Hematopoietic multipotent progenitor cell treated with erythropoietin and hydrocortisone succinate and interleukin-3 and kit ligand, for 4 days (in vitro differentiated cells): ENCODE data around the gene MET.
"Not testable (repeated sequence)": the region's sequence is repeated elsewhere in the genome, so short reads cannot be mapped to it uniquely, and the experiment has no call there.

Experiments used
- DNase-seq: peaks from one replicate; pipeline ENCODE4 v3.0.0-alpha.2; 2015

MET gene

DNA sequence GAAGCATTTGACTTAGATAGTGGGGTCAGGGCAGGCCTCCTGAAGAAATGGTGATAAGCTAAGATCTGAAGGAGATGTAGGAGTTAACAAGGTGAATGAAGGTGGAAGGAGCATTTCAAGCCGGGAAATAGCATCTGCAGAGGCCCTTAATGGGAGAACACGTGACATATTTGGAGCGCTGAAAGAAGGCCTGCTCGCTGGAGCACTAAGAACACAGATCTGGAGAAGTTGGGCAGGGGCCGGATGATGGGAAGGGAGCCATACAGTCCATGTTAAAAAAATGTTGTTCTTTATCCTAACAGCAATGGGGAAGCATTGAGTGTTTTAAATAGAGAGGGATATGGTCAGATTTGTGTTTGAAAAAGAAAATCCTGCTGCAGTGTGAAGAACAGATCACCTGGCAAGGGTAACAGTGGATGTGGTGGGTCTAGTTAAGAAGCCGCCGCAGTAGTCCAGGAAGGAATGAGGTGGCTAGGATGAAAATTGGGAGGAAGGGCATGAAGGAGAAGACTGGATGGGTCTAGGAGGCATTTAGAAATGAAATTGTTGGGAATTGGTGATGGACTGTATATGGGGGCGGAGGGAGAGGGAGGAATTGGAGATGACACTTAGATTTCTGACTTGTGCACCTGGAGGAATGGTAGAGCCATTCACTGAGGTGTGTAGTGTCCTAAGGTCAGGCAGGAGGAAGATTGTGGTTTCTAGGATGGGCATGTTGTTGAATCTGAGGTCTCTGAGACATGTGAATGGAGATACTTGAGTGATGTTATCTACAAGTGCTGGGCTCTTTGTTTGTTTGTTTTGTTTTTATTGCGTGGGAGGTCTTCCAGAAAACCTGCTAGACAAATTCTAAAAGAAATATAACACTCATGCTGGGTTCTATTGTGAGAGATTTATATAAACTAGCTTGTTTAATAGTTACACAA, 58.4 kb downstream of the MET start:
- DNase-seq: no peak

DNA sequence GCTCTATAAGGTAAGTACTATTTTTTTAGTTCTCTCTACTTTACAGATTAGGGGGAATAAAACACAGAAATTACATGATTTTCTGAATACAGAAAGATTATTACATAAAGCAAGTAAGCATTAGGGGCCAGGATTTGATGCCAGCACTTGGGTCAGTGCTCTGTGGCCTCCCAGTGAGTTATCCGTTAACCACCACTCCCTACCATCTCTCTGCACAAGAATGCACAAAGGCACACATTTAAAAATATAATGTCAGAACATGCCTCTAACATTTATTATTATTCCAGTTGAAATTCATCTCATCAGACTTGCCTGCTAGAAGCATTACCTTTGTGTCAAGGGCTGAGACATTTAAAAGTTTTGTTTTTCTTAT, 59.0 kb downstream of the MET start:
- DNase-seq: no peak

DNA sequence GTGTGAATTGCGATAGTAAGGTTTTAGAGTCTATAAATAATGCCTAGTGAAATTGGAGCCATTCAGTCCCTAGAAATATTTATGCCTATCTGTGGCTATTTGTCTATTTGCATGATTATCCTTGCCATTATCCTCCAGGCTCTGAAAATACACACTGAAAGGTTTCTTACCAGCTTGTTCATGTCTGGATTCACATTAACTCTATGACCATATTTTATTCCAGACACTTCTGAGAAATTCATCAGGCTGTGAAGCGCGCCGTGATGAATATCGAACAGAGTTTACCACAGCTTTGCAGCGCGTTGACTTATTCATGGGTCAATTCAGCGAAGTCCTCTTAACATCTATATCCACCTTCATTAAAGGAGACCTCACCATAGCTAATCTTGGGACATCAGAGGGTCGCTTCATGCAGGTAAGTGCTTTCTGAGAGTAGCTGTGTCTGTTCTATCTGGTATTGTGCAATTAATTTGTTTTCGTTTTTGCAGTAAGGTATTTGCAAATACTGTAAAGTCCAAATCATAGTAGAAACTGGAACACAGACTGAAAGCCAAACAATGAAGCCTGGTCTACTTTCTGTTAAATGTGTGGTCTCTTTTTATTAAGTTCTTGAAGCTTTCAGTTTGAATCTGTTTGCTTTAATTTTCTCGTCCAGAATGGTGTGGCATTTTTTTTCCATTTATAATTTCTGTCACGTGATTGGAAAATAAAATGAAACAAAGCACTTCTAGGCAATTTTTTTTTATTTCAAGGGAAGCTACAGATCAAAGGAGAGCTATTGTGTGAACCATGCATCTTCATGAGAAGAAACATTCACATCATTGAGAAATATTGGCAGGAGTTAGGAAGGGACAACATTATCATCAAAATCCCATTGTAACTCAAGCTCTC, 59.7 kb downstream of the MET start:
- DNase-seq: no peak

DNA sequence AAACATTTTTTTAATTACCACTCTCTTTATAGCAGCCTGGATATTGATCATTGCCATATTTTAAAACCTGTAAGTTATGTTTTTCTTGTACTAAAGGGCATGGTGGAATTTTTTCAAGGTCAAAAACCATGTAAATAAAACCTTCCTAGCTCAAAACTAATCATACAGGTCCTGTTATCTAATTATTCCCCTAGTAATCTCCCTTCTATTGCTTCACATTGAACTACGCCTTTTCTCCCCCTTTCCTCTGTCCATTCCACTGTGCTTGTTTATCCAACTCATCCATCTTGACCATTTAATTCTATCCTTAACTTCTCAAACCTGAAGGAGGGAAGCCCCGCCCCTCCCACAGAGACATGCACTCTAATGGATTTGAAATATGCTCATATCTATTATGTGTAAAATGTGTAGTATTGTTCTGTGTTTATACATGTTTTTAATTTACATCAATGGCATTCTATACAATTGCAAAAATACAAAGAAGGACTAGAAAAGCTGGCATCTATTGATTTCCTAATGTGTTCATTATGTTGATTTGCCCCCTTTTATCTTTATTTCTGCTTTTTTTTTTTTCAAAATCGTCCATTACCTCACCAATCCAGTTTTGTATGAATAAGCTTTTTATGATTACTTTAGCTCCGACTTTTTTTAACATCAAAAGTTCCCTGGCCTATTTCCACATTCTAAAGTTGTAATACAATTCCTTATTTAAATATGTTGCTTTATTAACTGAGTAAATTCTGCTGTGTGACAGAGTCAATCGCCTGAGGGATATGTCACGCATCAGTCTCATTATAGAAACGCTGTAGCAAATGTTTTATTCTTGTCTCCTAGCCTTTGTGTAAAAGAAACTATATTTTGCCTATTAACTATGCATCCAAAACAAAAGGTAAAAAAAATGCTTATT, 61.0 kb downstream of the MET start:
- DNase-seq: no peak

DNA sequence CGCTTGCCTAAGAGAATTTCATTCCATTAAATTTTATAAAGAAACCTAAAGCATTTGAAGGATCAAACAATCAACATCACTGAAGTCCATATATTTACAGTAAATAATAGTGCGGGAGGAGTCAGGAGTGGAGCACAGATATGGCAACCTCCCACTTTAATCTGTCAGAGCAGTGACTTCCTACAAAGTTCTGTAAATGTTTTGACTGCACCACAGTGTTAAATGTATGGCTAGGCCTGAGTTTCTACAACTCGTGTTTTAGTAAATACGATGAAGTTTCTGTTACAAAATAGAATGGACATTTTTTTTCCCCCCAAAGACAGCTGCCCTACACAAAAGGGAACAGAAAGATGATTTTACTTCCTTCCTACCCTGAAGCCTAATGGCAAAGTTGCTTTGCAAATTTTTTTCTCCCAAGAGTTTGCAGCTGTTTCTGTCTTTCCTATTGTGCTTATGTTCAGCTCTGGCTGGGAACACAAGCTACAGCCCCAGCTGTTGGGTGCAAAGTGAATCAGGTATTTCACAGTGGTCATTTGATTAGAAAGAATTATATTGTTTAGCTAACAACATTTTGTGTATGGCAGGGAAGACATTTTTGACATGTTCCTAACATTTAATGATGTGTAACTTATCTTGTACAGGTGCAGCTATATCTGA, 62.1 kb downstream of the MET start:
- peak; percentile 2 for DNase-seq

DNA sequence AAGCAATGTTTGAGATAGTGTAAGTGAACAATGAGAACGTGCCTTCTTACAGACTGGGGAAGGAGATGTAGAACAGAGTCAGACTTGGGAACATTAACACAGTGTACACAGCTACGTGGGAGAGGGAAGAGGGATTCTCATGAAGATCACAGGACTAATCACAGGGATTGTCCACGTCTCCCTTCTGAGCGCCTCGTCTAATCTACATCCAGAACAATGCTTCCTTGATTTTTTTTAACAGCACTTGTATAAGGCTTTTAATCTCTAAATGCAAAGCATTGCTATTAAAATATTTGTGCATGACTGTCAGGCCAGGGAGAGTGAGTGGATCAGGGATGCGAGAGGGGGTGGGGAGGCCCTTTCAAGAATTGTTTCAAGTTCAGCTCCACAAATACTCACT, 62.7 kb downstream of the MET start:
- DNase-seq: no peak

DNA sequence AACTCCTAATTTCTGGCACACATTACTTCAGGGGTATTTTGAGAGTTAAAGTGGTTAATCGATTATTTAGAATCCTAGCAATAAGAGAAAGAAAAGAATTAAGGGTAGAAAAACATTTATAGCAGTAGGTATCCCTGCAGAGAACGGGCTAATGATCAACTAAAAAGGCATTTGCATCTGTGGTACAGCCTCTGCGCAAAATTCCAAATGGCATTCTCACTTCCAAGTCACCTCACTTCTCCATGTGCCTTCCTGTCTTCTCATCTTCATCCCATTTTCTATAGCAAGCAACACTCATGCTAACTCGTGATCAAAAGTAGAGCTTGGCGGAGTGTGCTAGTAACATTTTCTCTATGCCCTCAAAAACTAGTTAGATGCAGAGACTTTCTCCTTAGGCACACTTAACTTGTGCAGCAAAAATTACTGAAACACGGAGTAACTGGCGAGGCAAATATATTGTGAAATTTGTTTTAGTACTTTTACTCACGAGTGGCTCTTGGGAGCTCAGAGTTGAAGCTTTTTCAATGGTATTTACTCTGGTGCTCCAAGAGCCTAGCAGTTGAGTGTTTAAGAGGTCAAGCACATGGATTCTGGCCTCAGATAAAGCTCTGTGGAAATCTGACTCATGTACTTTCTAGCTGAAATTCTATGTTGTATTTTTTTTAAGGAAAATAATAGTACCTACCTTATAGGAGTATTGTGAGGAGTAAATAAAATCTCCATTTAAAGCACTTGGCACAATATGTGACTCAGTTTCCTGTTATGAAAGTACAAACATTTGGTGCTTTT, 65.1 kb downstream of the MET start:
- DNase-seq: no peak

DNA sequence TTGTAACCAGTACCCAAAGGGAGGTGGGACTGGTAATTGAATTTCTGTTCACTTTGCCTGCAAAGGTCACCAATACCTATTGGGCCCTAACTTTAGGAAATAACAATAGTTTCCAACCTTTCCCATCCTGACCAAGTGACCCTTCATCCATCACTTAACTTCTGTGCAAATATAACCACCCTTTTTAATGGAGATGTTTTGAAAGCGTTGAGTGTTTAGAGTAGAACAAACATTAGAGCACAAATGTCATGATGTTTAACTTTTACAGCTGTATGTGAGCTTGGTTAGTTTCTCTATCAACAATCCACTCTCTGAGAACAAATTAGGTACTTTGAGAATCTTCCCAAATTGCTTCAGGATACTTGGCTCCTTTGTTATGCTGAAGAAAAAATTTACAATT, 66.4 kb downstream of the MET start:
- no peak for DNase-seq

DNA sequence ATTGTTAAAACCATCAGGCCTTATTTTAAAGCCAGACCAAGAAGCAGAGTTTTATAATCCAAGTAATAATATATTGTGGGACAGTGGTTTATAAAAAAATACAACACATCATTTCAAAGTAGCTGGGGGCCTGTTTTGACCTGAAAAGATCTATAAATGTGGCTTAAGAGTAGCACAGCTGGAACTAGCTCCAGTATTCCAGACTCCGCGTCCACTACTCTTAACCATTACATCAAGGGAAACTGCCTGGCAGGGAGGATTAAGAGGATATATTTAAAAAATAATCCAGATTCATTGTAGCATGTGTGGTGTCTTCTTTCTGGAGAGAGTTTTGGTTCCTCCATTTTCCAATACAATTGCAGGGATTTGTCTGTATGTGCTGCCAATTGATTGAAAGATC, 67.3 kb downstream of the MET start:
- DNase-seq: no peak

DNA sequence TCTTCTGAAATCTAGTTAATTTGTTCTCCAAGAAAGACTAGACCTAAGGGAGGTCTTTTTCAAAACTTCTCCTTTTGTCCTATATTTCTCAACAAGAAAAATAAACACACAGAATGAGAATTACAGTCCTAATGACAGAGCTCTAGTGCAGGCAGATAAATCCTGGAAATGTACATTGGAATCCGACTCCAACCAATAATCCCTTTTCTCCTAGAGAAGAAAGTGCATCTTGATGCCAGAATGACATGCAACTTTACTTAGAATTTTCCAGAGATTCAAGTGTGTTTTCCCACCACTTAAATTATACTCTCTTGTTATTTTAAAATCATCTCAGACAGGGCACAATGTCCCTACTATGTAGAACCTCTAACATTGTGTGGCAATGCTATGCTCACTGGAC, 68.2 kb downstream of the MET start:
- DNase-seq: no peak

DNA sequence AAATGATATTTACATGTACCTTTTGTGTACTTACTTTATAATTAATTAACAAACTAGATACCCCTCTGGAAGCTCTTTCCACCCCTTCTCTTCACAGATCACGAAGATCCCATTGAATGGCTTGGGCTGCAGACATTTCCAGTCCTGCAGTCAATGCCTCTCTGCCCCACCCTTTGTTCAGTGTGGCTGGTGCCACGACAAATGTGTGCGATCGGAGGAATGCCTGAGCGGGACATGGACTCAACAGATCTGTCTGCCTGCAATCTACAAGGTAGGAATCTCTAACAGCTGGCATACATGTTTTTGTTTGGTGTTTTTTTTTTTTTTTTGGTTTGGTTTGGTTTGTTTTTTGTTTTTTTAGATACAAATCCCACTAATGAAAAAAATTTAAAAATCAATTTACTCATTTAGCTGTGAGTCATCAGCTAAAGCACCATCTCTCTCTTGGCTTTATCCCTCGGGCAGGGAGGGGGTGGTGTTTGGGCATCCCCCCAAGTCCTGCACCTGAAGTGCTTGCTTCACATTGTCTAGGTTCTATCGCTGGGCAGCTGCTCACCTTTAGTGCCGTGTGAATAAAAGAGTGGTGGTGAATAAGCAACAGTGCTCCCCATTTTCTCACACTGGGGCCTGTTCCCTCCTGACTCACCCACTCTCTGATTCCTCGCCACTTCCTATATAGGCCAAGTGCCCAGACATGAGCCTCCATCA, 68.9 kb downstream of the MET start:
- no peak for DNase-seq

DNA sequence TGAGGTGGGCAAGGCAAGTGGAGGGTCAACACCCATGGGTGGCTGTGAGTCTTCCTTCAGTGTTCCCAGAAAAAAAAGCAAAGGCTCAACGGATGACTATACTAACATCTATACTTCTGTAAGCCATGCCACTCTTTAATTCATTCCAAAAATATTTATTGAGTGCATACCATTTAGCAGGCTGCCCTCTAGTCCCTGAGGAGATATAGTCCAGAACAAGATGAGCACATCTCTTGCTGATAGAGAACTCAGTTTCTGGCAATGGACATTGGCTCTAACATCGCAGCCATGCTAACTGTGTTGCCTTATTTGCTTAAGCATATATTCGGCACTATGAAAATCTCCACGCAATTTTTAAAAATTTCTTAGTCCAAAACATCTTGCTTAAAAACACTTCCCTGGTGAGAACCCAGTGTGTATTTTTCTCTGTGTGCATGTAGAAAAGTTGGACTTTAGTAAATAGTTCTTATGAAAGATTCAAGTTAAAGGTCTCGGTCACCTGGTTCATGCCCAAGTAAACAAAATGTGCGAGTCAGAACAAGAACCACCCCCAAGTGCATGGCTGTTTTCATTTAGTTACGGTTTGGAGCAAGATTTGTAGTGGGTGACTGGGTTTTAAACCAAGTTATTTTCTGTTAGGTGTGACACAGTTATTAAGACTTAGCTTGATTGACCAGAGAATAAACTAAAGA, 69.8 kb downstream of the MET start:
- DNase-seq: no peak

DNA sequence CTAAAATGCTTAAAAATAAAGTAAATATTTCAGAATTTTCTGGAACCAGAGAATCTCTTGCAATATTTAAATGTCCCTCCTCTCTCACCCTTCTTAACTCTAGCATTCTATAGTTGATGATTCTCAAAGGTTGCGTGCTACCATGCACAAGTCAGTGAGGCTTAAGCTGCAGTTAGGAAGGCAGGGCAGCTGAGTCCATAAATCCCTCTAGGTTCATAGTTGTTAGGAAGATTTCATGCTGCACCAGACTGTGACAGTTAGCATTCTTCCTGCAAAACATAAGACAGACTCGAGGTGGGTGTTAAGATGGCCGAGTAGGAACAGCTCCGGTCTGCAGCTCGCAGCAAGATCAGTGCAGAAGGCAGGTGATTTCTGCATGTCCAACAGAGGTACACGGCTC, 70.6 kb downstream of the MET start:
- DNase-seq: no peak

DNA sequence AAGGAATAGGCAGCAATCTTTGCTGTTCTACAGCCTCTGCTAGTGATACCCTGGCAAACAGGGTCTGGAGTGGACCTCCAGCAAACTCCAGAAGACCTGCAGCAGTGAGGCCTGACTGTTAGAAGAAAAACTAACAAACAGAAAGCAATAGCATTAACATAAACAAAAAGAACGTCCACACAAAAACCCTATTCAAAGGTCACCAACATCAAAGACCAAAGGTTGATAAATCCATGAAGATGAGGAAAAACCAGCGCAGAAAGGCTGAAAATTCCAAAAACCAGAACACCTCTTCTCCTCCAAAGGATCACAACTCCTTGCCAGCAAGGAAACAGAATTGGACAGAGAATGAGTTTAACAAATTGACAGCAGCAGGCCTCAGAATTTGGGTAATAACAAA, 71.8 kb downstream of the MET start:
- not testable (repeated sequence) for DNase-seq

DNA sequence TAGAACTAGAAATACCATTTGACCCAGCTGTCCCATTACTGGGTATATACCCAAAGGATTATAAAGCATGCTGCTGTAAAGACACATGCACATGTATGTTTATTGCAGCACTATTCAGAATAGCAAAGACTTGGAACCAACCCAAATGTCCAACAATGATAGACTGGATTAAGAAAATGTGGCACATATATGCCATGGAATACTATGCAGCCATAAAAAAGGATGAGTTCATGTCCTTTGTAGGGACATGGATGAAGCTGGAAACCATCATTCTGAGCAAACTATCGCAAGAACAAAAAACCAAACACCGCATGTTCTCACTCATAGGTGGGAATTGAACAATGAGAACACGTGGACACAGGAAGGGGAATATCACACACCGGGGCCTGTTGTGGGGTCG, 74.4 kb downstream of the MET start:
- not testable (repeated sequence) for DNase-seq

DNA sequence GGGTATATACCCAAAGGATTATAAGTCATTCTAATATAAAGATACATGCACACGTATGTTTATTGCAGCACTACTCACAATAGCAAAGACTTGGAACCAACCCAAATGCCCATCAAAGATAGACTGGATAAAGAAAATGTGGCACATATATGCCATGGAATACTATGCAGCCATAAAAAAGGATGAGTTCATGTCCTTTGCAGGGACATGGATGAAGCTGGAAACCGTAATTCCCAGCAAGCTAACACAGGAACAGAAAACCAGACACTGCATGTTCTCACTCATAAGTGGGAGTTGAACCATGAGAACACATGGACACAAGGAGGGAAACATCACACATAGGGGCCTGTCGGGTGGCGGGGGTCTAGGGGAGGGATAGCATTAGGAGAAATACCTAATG, 79.1 kb downstream of the MET start:
- not testable (repeated sequence) for DNase-seq

DNA sequence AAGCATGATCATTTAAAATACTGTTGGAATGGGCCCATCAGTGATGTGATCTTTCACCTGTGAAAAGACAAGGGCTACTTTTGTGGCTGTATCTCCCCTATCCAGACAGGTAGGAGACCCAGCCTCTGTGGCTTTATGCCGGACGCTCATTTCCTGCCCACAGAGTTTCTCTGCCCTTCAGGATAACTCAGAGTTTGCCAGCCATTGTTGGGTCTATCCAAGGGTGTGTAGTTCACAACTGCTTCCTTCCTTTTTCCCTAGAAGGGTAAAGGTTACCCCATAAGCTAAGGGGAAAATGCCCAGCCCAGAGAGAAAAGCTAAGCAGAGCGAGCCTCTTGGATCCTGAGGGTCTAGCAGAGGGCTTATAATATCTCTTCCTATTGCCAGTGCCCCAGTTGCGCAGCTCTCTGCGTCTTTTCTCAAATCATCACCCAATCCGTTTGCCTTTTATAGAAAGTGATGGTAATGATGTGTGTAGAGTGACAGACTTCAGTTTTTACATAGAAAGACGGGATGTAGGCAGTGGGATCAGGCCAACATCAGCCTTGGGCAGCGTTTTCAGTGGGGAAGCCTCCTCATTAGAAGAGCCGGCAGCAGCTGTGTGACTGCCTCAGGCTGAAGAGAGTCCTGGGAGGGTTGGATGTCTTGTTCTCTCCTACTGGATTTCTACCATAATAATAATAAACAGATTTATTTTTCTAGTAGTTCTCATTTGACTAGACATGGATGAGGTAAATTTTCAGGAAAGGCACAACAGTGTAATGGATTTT, 80.5 kb downstream of the MET start:
- peak; percentile 3 for DNase-seq

DNA sequence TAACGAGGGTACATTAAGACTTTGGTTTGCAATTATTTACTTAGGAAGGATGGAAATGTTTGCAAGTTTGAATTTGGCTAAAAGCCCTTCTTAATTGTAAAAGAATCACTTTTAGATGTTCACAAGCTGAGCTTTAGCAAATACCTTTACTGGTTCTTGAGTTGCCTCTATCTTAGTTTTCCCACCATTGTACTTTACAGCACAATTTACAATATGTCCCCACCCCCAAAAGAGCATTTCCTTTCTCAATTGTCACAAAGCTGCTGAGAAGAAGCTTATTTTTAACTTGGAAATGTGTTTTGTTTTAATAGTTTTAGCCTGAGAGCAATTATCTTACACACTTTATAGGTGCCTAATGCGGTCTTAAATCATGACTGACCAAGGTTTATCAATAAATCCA, 81.1 kb downstream of the MET start:
- DNase-seq: no peak

DNA sequence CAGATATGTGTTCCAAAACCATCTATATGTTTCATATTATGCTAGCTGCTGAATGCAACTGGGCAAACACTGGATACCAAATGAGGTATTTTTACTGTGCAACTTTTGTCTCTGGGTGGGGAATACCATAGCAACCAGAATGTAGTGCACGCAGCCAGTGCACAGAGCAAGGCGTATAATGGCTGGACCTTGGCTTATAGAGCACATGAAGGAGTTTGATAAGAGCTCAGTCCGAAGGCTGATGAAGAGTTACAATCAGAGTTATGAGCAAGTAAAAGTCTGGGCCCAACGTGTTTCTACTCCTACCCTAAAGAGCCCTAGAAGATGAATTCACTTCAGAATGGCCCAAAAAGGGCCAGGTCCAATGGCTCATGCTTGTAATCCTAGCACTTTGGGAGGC, 82.2 kb downstream of the MET start:
- no peak for DNase-seq
